ENCODE results near the gene XPOT. TPM values are rescaled to one million over a fixed set of nuclear protein-coding genes. Genes with fewer than 3 reads are reported as not detected.

The XPOT gene
- total RNA-seq, 2 donors from 2014 or later: 27.7 to 45.7 TPM

- TF ChIP-seq CTCF (IDR thresholded peaks at IDR 0.05) (no peak), POLR2A (IDR thresholded peaks at IDR 0.05) (no peak)
- Histone ChIP-seq H3K27me3 (no peaks in the 10 kb centered on the region), H3K9me3 (no peaks in the 10 kb centered on the region), H3K4me1 (peaks cover 38% of the 10 kb centered on the region), H3K27ac (peak overlapping the region in 2 of 4 donors; percentile 20 to 30), H3K36me3 (replicated peaks in 1 of 2; ENCODE audit: insufficient read depth in 1 of 2, low read depth in 2 of 2) (peaks cover 0 to 7% of the 10 kb centered on the region in 2 donors), H3K4me3 (no peak overlapping the region)
- intact Hi-C loops (cut with DNase I): no loop called here
- ATAC-seq: no peak
- WGBS, 2 donors: 65 to 81% methylated on average over 9 of the region's 9 CpGs
- DNase-seq: no peak
These were observed 3.4 kb downstream of the XPOT start for GRCh38 chr12:64407342-64408223.

GRCh38 chr12:64411427-64411826 is 7.2 kb downstream of the XPOT start:
- 95 to 96% methylated on average over 2 of the region's 2 CpGs for WGBS, 2 donors
- Histone ChIP-seq H3K27ac (no peak overlapping the region), H3K4me1 (peaks cover 22% of the 10 kb centered on the region), H3K9me3 (no peaks in the 10 kb centered on the region), H3K4me3 (no peak overlapping the region), H3K27me3 (no peaks in the 10 kb centered on the region), H3K36me3 (replicated peaks in 1 of 2; ENCODE audit: insufficient read depth in 1 of 2, low read depth in 2 of 2) (peaks cover 0 to 15% of the 10 kb centered on the region in 2 donors)
- ATAC-seq: no peak
- intact Hi-C loops (cut with DNase I): no loop called here
- no peak for DNase-seq
- TF ChIP-seq POLR2A (IDR thresholded peaks at IDR 0.05) (no peak), CTCF (IDR thresholded peaks at IDR 0.05) (no peak)

DNA sequence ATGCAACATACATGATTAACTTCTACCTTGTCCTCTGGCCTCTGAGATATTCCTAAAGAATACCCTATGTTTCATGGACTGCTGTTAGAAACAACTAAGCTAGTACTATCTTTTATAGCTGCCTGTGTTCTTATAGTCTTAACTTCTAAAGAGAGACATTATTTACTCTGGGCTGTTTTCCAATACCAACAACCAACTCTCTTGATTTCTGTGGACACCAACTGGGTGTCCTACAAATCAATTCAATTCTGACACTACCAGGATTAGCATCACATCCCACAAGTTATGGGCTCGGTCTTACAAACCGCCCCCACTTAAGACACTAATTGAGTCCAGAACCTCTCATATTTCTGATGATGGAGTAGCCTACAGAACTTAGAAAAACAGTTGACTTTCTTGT is 8.3 kb downstream of the XPOT start:
- TF ChIP-seq CTCF (IDR thresholded peaks at IDR 0.05) (no peak), POLR2A (IDR thresholded peaks at IDR 0.05) (no peak)
- intact Hi-C loops (cut with DNase I): no loop called here
- DNase-seq: no peak
- ATAC-seq: no peak
- Histone ChIP-seq H3K27ac (no peak overlapping the region), H3K4me3 (no peak overlapping the region), H3K9me3 (no peaks in the 10 kb centered on the region), H3K36me3 (replicated peaks in 1 of 2; ENCODE audit: insufficient read depth in 1 of 2, low read depth in 2 of 2) (peaks cover 0 to 22% of the 10 kb centered on the region in 2 donors), H3K27me3 (no peaks in the 10 kb centered on the region), H3K4me1 (peaks cover 13% of the 10 kb centered on the region)
- 91 to 92% methylated on average over 2 of the region's 2 CpGs for WGBS, 2 donors

DNA sequence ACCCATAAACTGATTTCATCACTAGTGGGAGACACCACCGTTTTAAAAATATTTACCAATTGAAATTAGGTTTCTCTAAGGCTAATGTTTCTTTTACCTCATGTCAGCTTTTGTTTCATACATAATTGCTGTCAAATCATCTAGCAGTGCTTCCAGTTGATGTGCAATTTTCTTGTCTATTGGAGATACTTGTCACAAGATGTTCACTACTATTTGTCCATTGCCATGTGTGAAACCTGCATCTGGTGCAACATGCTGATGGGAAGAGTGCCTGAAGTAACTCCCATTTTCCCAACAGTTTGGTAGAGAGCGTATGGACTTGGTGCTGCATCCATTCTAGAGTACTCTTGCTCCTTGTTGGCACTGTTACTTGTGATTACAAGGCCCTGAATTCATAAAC is 9.7 kb downstream of the XPOT start:
- Histone ChIP-seq H3K36me3 (replicated peaks in 1 of 2; ENCODE audit: insufficient read depth in 1 of 2, low read depth in 2 of 2) (peaks cover 0 to 25% of the 10 kb centered on the region in 2 donors), H3K4me3 (no peak overlapping the region), H3K27ac (no peak overlapping the region), H3K27me3 (no peaks in the 10 kb centered on the region), H3K4me1 (peaks cover 3% of the 10 kb centered on the region), H3K9me3 (no peaks in the 10 kb centered on the region)
- WGBS, 2 donors: 57 to 72% methylated on average over 2 of the region's 2 CpGs
- ATAC-seq: no peak
- intact Hi-C loops (cut with DNase I): no loop called here
- TF ChIP-seq POLR2A (IDR thresholded peaks at IDR 0.05): no peak
- no peak for TF ChIP-seq CTCF (IDR thresholded peaks at IDR 0.05)
- no peak for DNase-seq

GRCh38 chr12:64418209-64418608 is 14.0 kb downstream of the XPOT start:
- ATAC-seq (no peak), DNase-seq (no peak)
- no peaks in the 10 kb centered on the region for H3K4me1 ChIP-seq
- no peaks in the 10 kb centered on the region for H3K27me3 ChIP-seq
- H3K9me3 ChIP-seq: no peaks in the 10 kb centered on the region
- peaks cover 1 to 32% of the 10 kb centered on the region in 2 donors for H3K36me3 ChIP-seq (replicated peaks in 1 of 2; ENCODE audit: insufficient read depth in 1 of 2, low read depth in 2 of 2)
- no peak overlapping the region for H3K4me3 ChIP-seq
- intact Hi-C loops (cut with DNase I): no loop called here
- H3K27ac ChIP-seq: no peak overlapping the region
- TF ChIP-seq CTCF (IDR thresholded peaks at IDR 0.05) (no peak), POLR2A (IDR thresholded peaks at IDR 0.05) (no peak)

All from body of pancreas (tissue), 4 donors.